ENCODE data around the gene SSBP4.

DNA sequence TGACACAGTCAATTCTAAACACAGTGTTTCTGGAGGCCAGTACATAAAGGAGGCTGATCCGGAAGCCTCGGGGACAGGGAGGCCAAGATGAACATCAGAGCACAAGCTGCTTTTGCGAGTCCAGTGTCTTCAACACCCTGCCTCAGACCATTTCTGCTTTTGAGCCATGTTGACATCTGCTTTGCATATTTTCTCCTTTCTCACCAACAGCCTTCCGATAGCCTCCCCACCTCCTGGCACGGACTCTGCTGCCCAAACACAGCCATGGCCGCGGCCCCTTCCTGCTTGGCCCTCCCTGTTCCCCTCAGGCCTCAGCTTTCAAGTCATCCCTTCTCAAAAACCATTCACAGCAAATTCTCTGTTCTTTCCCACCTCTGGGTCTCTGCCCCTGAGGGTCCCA, 25.4 kb upstream of the SSBP4 start:
- TF ChIP-seq, protein P1, sequence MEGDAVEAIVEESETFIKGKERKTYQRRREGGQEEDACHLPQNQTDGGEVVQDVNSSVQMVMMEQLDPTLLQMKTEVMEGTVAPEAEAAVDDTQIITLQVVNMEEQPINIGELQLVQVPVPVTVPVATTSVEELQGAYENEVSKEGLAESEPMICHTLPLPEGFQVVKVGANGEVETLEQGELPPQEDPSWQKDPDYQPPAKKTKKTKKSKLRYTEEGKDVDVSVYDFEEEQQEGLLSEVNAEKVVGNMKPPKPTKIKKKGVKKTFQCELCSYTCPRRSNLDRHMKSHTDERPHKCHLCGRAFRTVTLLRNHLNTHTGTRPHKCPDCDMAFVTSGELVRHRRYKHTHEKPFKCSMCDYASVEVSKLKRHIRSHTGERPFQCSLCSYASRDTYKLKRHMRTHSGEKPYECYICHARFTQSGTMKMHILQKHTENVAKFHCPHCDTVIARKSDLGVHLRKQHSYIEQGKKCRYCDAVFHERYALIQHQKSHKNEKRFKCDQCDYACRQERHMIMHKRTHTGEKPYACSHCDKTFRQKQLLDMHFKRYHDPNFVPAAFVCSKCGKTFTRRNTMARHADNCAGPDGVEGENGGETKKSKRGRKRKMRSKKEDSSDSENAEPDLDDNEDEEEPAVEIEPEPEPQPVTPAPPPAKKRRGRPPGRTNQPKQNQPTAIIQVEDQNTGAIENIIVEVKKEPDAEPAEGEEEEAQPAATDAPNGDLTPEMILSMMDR (IDR thresholded peaks at IDR 0.05; ENCODE audit: insufficient read depth, low read length, poor library complexity, severe bottlenecking), result no peak
- TF ChIP-seq EZH2phosphoT487 (conservative IDR thresholded peaks at IDR 0.05; ENCODE audit: low read length), result no peak

Data from SU-DHL-6 (cell line).